Epithelial cell of prostate (primary cell): ENCODE results near the gene ASB15.

Source experiments
- DNase-seq: peaks from one replicate; pipeline ENCODE4 v3.0.0-alpha.2; 2011; ENCODE audit warnings: low read depth, low spot score
- H3K27ac ChIP-seq: fragments of 450-650 bp; 2 replicates; pipeline ENCODE4 v1.5.1; 2017; ENCODE audit warnings: mild to moderate bottlenecking

ASB15 gene

GRCh38 chr7:123660514-123661354 is 59.1 kb downstream of the ASB15 start:
- no peak overlapping the region for H3K27ac ChIP-seq
- DNase-seq, result no peak

GRCh38 chr7:123661765-123662164 is 60.1 kb downstream of the ASB15 start:
- H3K27ac ChIP-seq, result no peak overlapping the region
- DNase-seq, result no peak

- no peak overlapping the region for H3K27ac ChIP-seq
- DNase-seq, result no peak
These were observed 60.7 kb downstream of the ASB15 start for GRCh38 chr7:123662293-123662692.

- DNase-seq, result no peak
- no peak overlapping the region for H3K27ac ChIP-seq
These were observed 61.1 kb downstream of the ASB15 start for GRCh38 chr7:123662755-123663154.

GRCh38 chr7:123663200-123663599 is 61.6 kb downstream of the ASB15 start:
- no peak for DNase-seq
- H3K27ac ChIP-seq, result no peak overlapping the region

GRCh38 chr7:123665157-123665556 is 63.5 kb downstream of the ASB15 start:
- DNase-seq, result no peak
- no peak overlapping the region for H3K27ac ChIP-seq

- no peak overlapping the region for H3K27ac ChIP-seq
- no peak for DNase-seq
These were observed 64.3 kb downstream of the ASB15 start for GRCh38 chr7:123665896-123666295.

- H3K27ac ChIP-seq, result no peak overlapping the region
- DNase-seq, result no peak
These were observed 64.9 kb downstream of the ASB15 start for GRCh38 chr7:123666492-123666891.

GRCh38 chr7:123669485-123669884 is 67.9 kb downstream of the ASB15 start:
- no peak for DNase-seq
- H3K27ac ChIP-seq, result no peak overlapping the region

- DNase-seq, result no peak
- peak overlapping the region; percentile 79 for H3K27ac ChIP-seq
These were observed 71.6 kb downstream of the ASB15 start for GRCh38 chr7:123673137-123673732.

- no peak for DNase-seq
- H3K27ac ChIP-seq, result peak overlapping the region; percentile 79
These were observed 72.3 kb downstream of the ASB15 start for GRCh38 chr7:123673752-123674398.

- DNase-seq, result peak; percentile 40
These were observed 73.0 kb downstream of the ASB15 start for GRCh38 chr7:123674399-123675180.

GRCh38 chr7:123675181-123675473 is 73.5 kb downstream of the ASB15 start:
- no peak for DNase-seq
- peak overlapping the region; percentile 79 for H3K27ac ChIP-seq

More at GRCh38 chr7:123674399-123675180, 73.0 kb downstream of the ASB15 start:
- H3K27ac ChIP-seq, result peak overlapping the region; percentile 79

- no peak for DNase-seq
- no peak overlapping the region for H3K27ac ChIP-seq
These were observed 75.6 kb downstream of the ASB15 start for GRCh38 chr7:123677061-123677715.

GRCh38 chr7:123679614-123680013 is 78.0 kb downstream of the ASB15 start:
- DNase-seq, result no peak
- no peak overlapping the region for H3K27ac ChIP-seq

GRCh38 chr7:123680580-123680979 is 79.0 kb downstream of the ASB15 start:
- no peak overlapping the region for H3K27ac ChIP-seq

GRCh38 chr7:123681561-123681960 is 79.9 kb downstream of the ASB15 start:
- no peak for DNase-seq
- H3K27ac ChIP-seq, result no peak overlapping the region

More at GRCh38 chr7:123680580-123680979, 79.0 kb downstream of the ASB15 start:
- no peak for DNase-seq

- no peak overlapping the region for H3K27ac ChIP-seq
- DNase-seq, result no peak
These were observed 81.1 kb downstream of the ASB15 start for GRCh38 chr7:123682690-123683089.

- no peak for DNase-seq
These were observed 85.5 kb downstream of the ASB15 start for GRCh38 chr7:123687161-123687560.

GRCh38 chr7:123687727-123688126 is 86.1 kb downstream of the ASB15 start:
- no peak overlapping the region for H3K27ac ChIP-seq
- DNase-seq, result no peak

More at GRCh38 chr7:123687161-123687560, 85.5 kb downstream of the ASB15 start:
- H3K27ac ChIP-seq, result no peak overlapping the region
